ENCODE data around the gene SUMO3.

DNA sequence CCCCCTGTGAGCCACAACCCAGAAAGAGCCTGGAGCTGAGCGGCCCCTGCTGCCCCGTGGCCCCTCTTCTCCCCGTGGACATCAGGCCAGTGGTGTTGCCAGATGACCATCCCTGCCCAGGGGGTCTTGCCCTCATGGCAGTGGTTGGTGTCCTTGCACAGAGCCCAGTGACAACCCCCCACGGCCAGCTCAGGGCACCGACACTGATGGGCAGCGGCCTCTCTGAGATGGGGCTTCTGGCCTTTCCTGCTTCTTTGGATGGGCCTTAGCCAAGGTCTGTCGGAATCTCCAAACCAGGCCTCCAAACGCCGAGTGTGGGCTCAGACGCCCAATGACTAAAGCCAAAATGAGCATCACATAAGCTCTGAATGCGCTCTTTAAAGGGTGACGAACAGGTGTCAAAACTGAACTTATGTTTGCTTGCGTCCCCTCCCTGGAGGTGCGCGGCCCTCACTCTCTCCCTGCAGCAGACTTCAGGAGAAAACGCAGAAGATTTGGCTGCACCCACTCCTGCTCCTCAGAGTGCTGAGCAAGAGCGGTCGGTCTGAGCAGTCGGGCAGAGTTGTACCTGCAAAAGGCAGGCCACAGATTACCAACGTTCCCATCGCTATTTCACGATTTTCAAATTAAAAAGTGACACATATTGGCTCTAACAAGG lies 58.1 kb downstream of the SUMO3 start:
- TF ChIP-seq, protein P1, sequence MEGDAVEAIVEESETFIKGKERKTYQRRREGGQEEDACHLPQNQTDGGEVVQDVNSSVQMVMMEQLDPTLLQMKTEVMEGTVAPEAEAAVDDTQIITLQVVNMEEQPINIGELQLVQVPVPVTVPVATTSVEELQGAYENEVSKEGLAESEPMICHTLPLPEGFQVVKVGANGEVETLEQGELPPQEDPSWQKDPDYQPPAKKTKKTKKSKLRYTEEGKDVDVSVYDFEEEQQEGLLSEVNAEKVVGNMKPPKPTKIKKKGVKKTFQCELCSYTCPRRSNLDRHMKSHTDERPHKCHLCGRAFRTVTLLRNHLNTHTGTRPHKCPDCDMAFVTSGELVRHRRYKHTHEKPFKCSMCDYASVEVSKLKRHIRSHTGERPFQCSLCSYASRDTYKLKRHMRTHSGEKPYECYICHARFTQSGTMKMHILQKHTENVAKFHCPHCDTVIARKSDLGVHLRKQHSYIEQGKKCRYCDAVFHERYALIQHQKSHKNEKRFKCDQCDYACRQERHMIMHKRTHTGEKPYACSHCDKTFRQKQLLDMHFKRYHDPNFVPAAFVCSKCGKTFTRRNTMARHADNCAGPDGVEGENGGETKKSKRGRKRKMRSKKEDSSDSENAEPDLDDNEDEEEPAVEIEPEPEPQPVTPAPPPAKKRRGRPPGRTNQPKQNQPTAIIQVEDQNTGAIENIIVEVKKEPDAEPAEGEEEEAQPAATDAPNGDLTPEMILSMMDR (conservative IDR thresholded peaks at IDR 0.05): no peak
- TF ChIP-seq EZH2 (IDR thresholded peaks at IDR 0.05; ENCODE audit: low read depth): no peak

Data from PC-9 (cell line).